Adrenal gland (tissue), 5 donors: ENCODE data around the gene ZDHHC11B.

Experiments
- CTCF ChIP-seq, 6 experiments: fragments of 450-650 bp in 4 of 6; fragments of 200-600 bp in 2 of 6; sonication (generic) in 1 of 6; IDR thresholded peaks; 1 replicate in 5 of 6; 2 replicates in 1 of 6; pipeline versions ENCODE4 v1.5.1 to v1.8.0; 2016 to 2021; ENCODE audit warnings: antibody characterized with exemption in 6 of 6, mild to moderate bottlenecking in 2 of 6, moderate library complexity in 1 of 6
- POLR2A ChIP-seq, 2 donors: fragments of 450-650 bp; IDR thresholded peaks; one replicate each; pipeline ENCODE4 v1.6.1; 2017; ENCODE audit warnings: antibody characterized with exemption in 2 of 2, mild to moderate bottlenecking in 2 of 2, moderate library complexity in 1 of 2
- donor health status: DM: no; HTN: no; CAD: no.

- TF ChIP-seq CTCF (IDR thresholded peaks at IDR 0.05) (no peak), POLR2A (IDR thresholded peaks at IDR 0.05) (no peak)
These were observed 25.9 kb downstream of the ZDHHC11B start for GRCh38 chr5:758698-759053.
